Ovary (tissue), 9 donors: ENCODE data around the gene XPNPEP1. TPM values are rescaled to one million over a fixed set of nuclear protein-coding genes. Genes with fewer than 3 reads are reported as not detected.

Experiments
- DNase-seq, 5 donors: peaks; one replicate each; pipeline ENCODE4 v3.0.0-alpha.2; 2019 to 2020
- H3K27ac ChIP-seq, 2 donors: fragments of 200-600 bp; one replicate each; pipeline versions ENCODE4 v1.5.1 to v1.8.0; 2019 to 2022
- H3K27me3 ChIP-seq: fragments of 200-600 bp; one replicate; pipeline ENCODE4 v1.8.0; 2022
- H3K36me3 ChIP-seq: fragments of 200-600 bp; sonication (generic); one replicate; pipeline ENCODE4 v1.5.1; 2019
- H3K4me1 ChIP-seq: one replicate; pipeline ENCODE4 v1.8.1; 2013; ENCODE audit warnings: mild to moderate bottlenecking, moderate library complexity; ENCODE audit not compliant: insufficient read depth
- H3K4me3 ChIP-seq: fragments of 200-600 bp; sonication (generic); one replicate; pipeline ENCODE4 v1.5.1; 2017
- H3K9me3 ChIP-seq, 2 donors: fragments of 200-600 bp in 1 of 2; sonication (generic) in 1 of 2; one replicate each; pipeline versions ENCODE4 v1.5.1 to v1.8.1; 2013 to 2019; ENCODE audit warnings: mild to moderate bottlenecking in 1 of 2, moderate library complexity in 1 of 2
- EP300 ChIP-seq: sonication (generic); formaldehyde crosslinking; IDR thresholded peaks from one replicate; pipeline ENCODE4 v1.6.1; 2017; ENCODE audit warnings: antibody characterized with exemption
- POLR2A ChIP-seq: fragments of 450-650 bp; IDR thresholded peaks from one replicate; pipeline ENCODE4 v1.6.1; 2017; ENCODE audit warnings: antibody characterized with exemption, mild to moderate bottlenecking, moderate library complexity
- WGBS, 3 donors: extraction: QIAGEN DNeasy Blood & Tissue Kit in 1 of 3; methylation state at CpG; one replicate each; pipeline versions ENCODE4 v1.1.5 to v1.1.7; 2013 to 2017; 5-methylcytosine and 5-hydroxymethylcytosine counted together
- intact Hi-C, 4 donors: fragments of 100-400 bp; cut with DNase I; formaldehyde crosslinking; loops; one replicate each; pipeline versions ENCODE4 v1.11.0 to v1.15.1; 2022 to 2023
- polyA plus RNA-seq, 2 donors: library from polyadenylated mRNA; stranded (reverse); fragments of 200-250 nt in 1 of 2; fragments of 350-450 nt in 1 of 2; fragmentation: Illumina TruSeq in 1 of 2; extraction: RNeasy Lipid Tissue Mini Kit (QIAGEN cat#74804) in 1 of 2; gene quantifications; one replicate each; pipeline ENCODE4 v1.2.3, GENCODE V29; 2013 to 2014
- total RNA-seq, 7 donors: library from RNA; depleted of rRNA in 2 of 7; stranded (reverse); fragments of >200 nt in 2 of 7; fragmentation: NEBNext Ultra II Directional in 3 of 7; extraction: Animal tissue kit (Norgen Biotek cat#: 25700) in 3 of 7; gene quantifications; one replicate each; pipeline versions ENCODE4 v1.1.0 to v1.2.4, GENCODE V29; 2016 to 2023
- TF ChIP-seq, protein P1 (sequence below), 3 donors: fragments of 450-650 bp in 2 of 3; fragments of 200-600 bp in 1 of 3; IDR thresholded peaks; one replicate each; pipeline versions ENCODE4 v1.5.1 to v1.8.0; 2016 to 2022; ENCODE audit warnings: antibody characterized with exemption in 3 of 3, mild to moderate bottlenecking in 1 of 3
- donor health status: DM: no; HTN: no; CAD: no; lungs with moderate emphysema.
- donor health status: DM: no; HTN: no; CAD: no.
- donor health status: Bipolar disorder and iron deficiency.
- donor health status: DM: yes; HTN: yes; CAD: no.
- donor health status: DM: no; HTN: no; CAD: no.
- donor health status: DM: yes; HTN: yes; CAD: no.

Gene XPNPEP1
- total and polyA plus RNA-seq, 9 donors = 27.2 to 70.7 (median 47.1) TPM

DNA sequence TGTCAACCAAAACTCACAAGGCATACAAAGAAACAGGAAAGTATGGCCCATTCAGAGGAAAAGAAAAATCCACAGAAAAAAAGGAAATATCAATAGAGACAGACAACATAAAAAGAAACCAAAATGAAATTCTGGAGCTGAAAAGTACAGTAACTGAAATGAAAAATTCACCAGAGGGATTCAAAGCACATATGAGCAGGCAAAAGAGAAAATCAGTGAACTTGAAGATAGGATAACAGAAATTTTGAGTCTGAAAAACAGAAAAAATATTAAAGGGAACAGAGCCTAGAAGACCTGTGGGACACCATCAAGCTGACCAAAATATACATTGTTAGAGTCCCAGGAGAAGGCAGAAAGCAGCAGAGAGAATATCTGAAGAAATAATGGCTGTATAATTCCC lies 60.6 kb downstream of the XPNPEP1 start:
- no peaks in the 10 kb centered on the region for H3K27me3 ChIP-seq
- DNase-seq = no peak
- intact Hi-C loops = no loop called here

GRCh38 chr10:109862041-109862440 lies 61.3 kb downstream of the XPNPEP1 start:
- no peaks in the 10 kb centered on the region for H3K4me1 ChIP-seq
- no peak overlapping the region for H3K27ac ChIP-seq
- no peaks in the 10 kb centered on the region for H3K9me3 ChIP-seq
- 57 to 63% (median 63%) methylated on average over 6 of the region's 6 CpGs for WGBS, 3 donors
- intact Hi-C loops = no loop called here
- no peak for DNase-seq
- H3K4me3 ChIP-seq = no peak overlapping the region
- H3K27me3 ChIP-seq = no peaks in the 10 kb centered on the region
- no peaks in the 10 kb centered on the region for H3K36me3 ChIP-seq
- TF ChIP-seq, protein P1, sequence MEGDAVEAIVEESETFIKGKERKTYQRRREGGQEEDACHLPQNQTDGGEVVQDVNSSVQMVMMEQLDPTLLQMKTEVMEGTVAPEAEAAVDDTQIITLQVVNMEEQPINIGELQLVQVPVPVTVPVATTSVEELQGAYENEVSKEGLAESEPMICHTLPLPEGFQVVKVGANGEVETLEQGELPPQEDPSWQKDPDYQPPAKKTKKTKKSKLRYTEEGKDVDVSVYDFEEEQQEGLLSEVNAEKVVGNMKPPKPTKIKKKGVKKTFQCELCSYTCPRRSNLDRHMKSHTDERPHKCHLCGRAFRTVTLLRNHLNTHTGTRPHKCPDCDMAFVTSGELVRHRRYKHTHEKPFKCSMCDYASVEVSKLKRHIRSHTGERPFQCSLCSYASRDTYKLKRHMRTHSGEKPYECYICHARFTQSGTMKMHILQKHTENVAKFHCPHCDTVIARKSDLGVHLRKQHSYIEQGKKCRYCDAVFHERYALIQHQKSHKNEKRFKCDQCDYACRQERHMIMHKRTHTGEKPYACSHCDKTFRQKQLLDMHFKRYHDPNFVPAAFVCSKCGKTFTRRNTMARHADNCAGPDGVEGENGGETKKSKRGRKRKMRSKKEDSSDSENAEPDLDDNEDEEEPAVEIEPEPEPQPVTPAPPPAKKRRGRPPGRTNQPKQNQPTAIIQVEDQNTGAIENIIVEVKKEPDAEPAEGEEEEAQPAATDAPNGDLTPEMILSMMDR (IDR thresholded peaks at IDR 0.05) = no peak
- TF ChIP-seq EP300 = no peak
- no peak for TF ChIP-seq POLR2A

More for the DNA sequence above, 60.6 kb downstream of the XPNPEP1 start:
- Histone ChIP-seq H3K4me1 (peaks cover 2% of the 10 kb centered on the region), H3K4me3 (no peak overlapping the region), H3K9me3 (no peaks in the 10 kb centered on the region), H3K27ac (no peak overlapping the region), H3K36me3 (no peaks in the 10 kb centered on the region)
- TF ChIP-seq, protein P1 (IDR thresholded peaks at IDR 0.05) = no peak
- TF ChIP-seq POLR2A = no peak

- intact Hi-C loops = no loop called here
- no peaks in the 10 kb centered on the region for H3K36me3 ChIP-seq
- no peaks in the 10 kb centered on the region for H3K27me3 ChIP-seq
- H3K9me3 ChIP-seq = no peaks in the 10 kb centered on the region
- no peaks in the 10 kb centered on the region for H3K4me1 ChIP-seq
- WGBS, 3 donors = 69 to 80% (median 79%) methylated on average over 4 of the region's 4 CpGs
- TF ChIP-seq, protein P1 (IDR thresholded peaks at IDR 0.05) = no peak
- no peak for TF ChIP-seq POLR2A
- no peak for TF ChIP-seq EP300
- DNase-seq = no peak
- H3K27ac ChIP-seq = no peak overlapping the region
- no peak overlapping the region for H3K4me3 ChIP-seq
Measured at GRCh38 chr10:109861081-109861480, 62.2 kb downstream of the XPNPEP1 start.

GRCh38 chr10:109859221-109859620 lies 64.1 kb downstream of the XPNPEP1 start:
- 89 to 100% (median 92%) methylated on average over 1 of the region's 1 CpG for WGBS, 3 donors
- no peaks in the 10 kb centered on the region for H3K4me1 ChIP-seq
- H3K27ac ChIP-seq = no peak overlapping the region
- TF ChIP-seq EP300 (no peak), POLR2A (no peak)
- TF ChIP-seq, protein P1 (IDR thresholded peaks at IDR 0.05) = no peak
- no peaks in the 10 kb centered on the region for H3K9me3 ChIP-seq
- H3K36me3 ChIP-seq = no peaks in the 10 kb centered on the region
- H3K4me3 ChIP-seq = no peak overlapping the region
- intact Hi-C loops = no loop called here
- H3K27me3 ChIP-seq = no peaks in the 10 kb centered on the region
- no peak for DNase-seq

DNA sequence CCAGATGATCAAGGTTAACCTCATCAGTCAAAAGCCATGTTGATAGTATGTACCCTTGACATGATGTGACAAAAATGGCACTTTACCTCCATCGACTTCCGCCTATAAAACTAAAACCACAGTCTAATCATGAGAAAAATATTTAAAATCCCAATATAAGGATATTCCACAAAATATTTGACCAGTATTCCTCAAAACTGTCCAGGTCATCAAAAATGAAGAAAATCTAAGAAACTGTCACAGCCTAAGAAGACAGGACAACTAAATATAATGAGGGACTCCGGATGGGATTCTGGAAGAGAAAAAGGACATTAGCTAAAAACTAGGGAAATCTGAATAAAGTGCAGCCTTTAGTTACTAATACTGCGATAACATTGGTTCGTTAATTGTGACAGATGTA lies 67.6 kb downstream of the XPNPEP1 start:
- DNase-seq = no peak
- intact Hi-C loops = no loop called here
- no peak for TF ChIP-seq POLR2A
- TF ChIP-seq, protein P1 (IDR thresholded peaks at IDR 0.05) = no peak
- no peak for TF ChIP-seq EP300
- 80 to 89% (median 80%) methylated on average over 5 of the region's 5 CpGs for WGBS, 3 donors
- Histone ChIP-seq H3K36me3 (no peaks in the 10 kb centered on the region), H3K27ac (no peak overlapping the region), H3K4me3 (no peak overlapping the region), H3K4me1 (peaks cover 1% of the 10 kb centered on the region), H3K27me3 (no peaks in the 10 kb centered on the region), H3K9me3 (no peaks in the 10 kb centered on the region)
